HEK293T (cell line): ENCODE data around the gene EVA1A.

Source experiments
- CTCF ChIA-PET: fragments of 350-600 bp; formaldehyde crosslinking; extraction: SDS; loops from one replicate; lab custom pipeline; 2021; ENCODE audit warnings: antibody characterized with exemption, inconsistent platforms; lab: Yijun Ruan, JAX
- POLR2A ChIA-PET: fragments of 350-600 bp; formaldehyde crosslinking; extraction: SDS; loops from one replicate; lab custom pipeline; 2020; ENCODE audit warnings: antibody characterized with exemption, inconsistent platforms; lab: Yijun Ruan, JAX
- DNase-seq: peaks from one replicate; pipeline ENCODE4 v3.0.0; 2012; ENCODE audit warnings: mixed read lengths; ENCODE audit errors: extremely low spot score
- ARNT ChIP-seq: fragments of 450-650 bp; IDR thresholded peaks from 2 replicates; pipeline ENCODE4 v1.6.1; 2017; ENCODE audit warnings: mild to moderate bottlenecking
- BHLHE40 ChIP-seq: fragments of 450-650 bp; IDR thresholded peaks from 2 replicates; pipeline ENCODE4 v1.6.1; 2016; ENCODE audit warnings: mild to moderate bottlenecking, moderate library complexity, borderline replicate concordance
- CTBP1 ChIP-seq: fragments of 450-650 bp; IDR thresholded peaks from 2 replicates; pipeline ENCODE4 v1.6.1; 2016; ENCODE audit warnings: borderline replicate concordance
- ELF4 ChIP-seq: fragments of 450-650 bp; IDR thresholded peaks from 2 replicates; pipeline ENCODE4 v1.6.1; 2017; ENCODE audit warnings: antibody characterized with exemption
- FOXA1 ChIP-seq: fragments of 450-650 bp; IDR thresholded peaks from 2 replicates; pipeline ENCODE4 v1.6.1; 2016; ENCODE audit warnings: mild to moderate bottlenecking
- FOXK2 ChIP-seq: fragments of 450-650 bp; IDR thresholded peaks from 2 replicates; pipeline ENCODE4 v1.6.1; 2016; ENCODE audit warnings: mild to moderate bottlenecking
- FOXM1 ChIP-seq: fragments of 450-650 bp; IDR thresholded peaks from 2 replicates; pipeline ENCODE4 v1.6.1; 2017; ENCODE audit warnings: mild to moderate bottlenecking, borderline replicate concordance
- HDGF ChIP-seq: fragments of 450-650 bp; IDR thresholded peaks from 2 replicates; pipeline ENCODE4 v1.6.1; 2017; ENCODE audit warnings: antibody characterized with exemption, borderline replicate concordance
- L3MBTL2 ChIP-seq: fragments of 450-650 bp; conservative IDR thresholded peaks from 2 replicates; pipeline ENCODE4 v1.6.1; 2016; ENCODE audit warnings: mild to moderate bottlenecking
- LEF1 ChIP-seq: fragments of 450-650 bp; IDR thresholded peaks from 2 replicates; pipeline ENCODE4 v1.6.1; 2017; ENCODE audit warnings: mild to moderate bottlenecking, borderline replicate concordance
- NFRKB ChIP-seq: fragments of 450-650 bp; IDR thresholded peaks from 2 replicates; pipeline ENCODE4 v1.6.1; 2016; ENCODE audit warnings: mild to moderate bottlenecking, moderate library complexity
- PKNOX1 ChIP-seq: fragments of 450-650 bp; IDR thresholded peaks from 2 replicates; pipeline ENCODE4 v1.6.1; 2016
- SP1 ChIP-seq: fragments of 450-650 bp; IDR thresholded peaks from 2 replicates; pipeline ENCODE4 v1.6.1; 2017
- SUZ12 ChIP-seq: fragments of 450-650 bp; IDR thresholded peaks from 2 replicates; pipeline ENCODE4 v1.6.1; 2016; ENCODE audit warnings: mild to moderate bottlenecking
- TARDBP ChIP-seq: fragments of 450-650 bp; IDR thresholded peaks from 2 replicates; pipeline ENCODE4 v1.6.1; 2016
- ZNF384 ChIP-seq: fragments of 450-650 bp; IDR thresholded peaks from 2 replicates; pipeline ENCODE4 v1.6.1; 2016

The EVA1A gene

DNA sequence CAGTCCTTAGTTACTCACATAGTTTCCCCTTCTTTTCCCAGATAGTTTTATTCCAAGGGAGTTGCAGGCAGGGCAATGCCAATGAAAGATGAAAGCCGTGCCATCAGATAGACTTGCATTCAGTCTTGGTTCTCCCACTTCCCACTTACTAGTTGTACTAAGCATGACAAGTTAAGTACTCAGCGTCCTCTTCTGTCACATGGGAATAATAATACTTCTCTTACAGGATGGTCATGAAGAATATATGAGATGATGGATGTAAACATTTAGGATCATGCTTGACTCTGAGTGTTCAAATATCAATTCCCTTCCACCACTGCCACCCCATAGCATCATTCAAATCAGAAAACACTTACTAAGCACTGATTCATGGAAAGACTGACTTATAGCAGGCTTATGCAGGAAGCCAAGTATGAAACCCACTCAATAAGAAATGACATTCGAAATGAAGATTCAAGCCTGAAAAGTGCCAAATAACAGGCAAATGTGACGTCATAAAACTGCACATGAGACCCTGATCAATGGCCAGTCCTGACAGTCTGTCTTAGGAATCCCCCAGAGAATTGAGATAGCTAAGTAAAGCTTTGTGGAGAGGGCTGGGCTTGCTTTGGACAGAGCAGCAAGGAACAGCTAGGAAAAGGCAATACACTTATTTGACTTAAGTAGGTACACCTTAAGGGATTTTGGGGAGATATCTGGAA lies 11.1 kb upstream of the EVA1A start:
- TF ChIP-seq FOXA1 (no peak), BHLHE40 (no peak), HDGF (no peak), ZNF384 (no peak), SUZ12 (no peak), FOXM1 (no peak), ARNT (no peak), ELF4 (no peak), LEF1 (no peak)
- DNase-seq, result no peak
- ChIA-PET CTCF (no interaction called here), POLR2A (no interaction called here)

- POLR2A ChIA-PET, result interaction anchor here (1.0 kb wide), 1 partner anchor 11 kb away, joined by 3 read pairs; no protein-coding TSS in a partner anchor
- TF ChIP-seq FOXA1 (no peak), CTBP1 (no peak), SP1 (no peak), ARNT (no peak), FOXK2 (no peak), BHLHE40 (no peak)
- CTCF ChIA-PET, result no interaction called here
- no peak for DNase-seq
Observed at GRCh38 chr2:75570948-75571729, 10.4 kb upstream of the EVA1A start.

GRCh38 chr2:75570024-75570947 lies 9.5 kb upstream of the EVA1A start:
- ChIA-PET CTCF (no interaction called here), POLR2A (interaction anchor here (1.0 kb wide), 1 partner anchor 10 kb away, joined by 3 read pairs; no protein-coding TSS in a partner anchor)
- no peak for TF ChIP-seq CTBP1
- TF ChIP-seq SP1, result no peak
- no peak for TF ChIP-seq BHLHE40
- no peak for DNase-seq

DNA sequence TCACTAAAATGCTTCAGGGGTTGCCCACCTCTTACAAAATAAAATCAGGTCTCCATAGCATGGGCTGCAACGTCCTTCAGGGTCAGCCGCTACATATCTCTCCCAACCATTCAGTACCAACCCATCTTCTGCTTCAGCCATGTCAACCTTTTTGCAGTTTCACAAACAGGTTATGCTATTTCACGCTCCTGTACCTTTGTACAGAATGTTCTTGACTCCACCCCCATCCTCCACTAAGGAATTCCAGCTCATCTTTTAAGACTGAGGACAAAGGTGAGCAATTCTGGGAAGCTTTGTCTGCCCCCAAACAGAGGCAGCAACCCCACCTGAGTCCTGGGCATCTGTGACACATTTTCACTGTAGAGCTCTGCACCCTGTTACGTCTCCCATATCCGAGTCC lies 8.8 kb upstream of the EVA1A start:
- POLR2A ChIA-PET, result no interaction called here
- CTCF ChIA-PET, result no interaction called here
- TF ChIP-seq FOXK2, result no peak
- TF ChIP-seq PKNOX1, result no peak
- TF ChIP-seq BHLHE40, result no peak
- TF ChIP-seq ARNT, result no peak
- TF ChIP-seq TARDBP, result no peak
- TF ChIP-seq HDGF, result no peak
- TF ChIP-seq L3MBTL2, result no peak
- TF ChIP-seq FOXA1, result no peak
- TF ChIP-seq ELF4, result no peak
- no peak for TF ChIP-seq ZNF384
- TF ChIP-seq FOXM1, result no peak

DNA sequence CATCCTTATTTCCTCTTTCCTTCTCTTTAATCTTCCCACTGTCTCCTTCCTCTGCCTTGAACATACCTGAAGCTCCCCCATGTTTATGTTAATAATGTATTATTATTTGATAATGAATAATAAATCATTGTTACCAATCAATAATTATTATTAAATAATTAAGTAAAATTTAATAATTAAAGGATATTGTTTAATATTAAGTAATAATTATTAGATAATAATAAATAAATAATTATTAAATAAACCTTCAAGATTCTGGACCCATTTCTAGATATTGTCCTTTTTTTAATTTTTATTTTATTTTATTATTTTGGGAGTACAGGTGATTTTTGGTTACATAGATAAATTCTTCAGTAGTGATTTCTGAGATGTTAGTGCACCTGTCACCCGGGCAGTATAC lies 7.4 kb upstream of the EVA1A start:
- ChIA-PET POLR2A (no interaction called here), CTCF (no interaction called here)
- TF ChIP-seq SP1 (no peak), ELF4 (no peak), HDGF (no peak), NFRKB (no peak), TARDBP (no peak), FOXM1 (no peak), FOXK2 (no peak), CTBP1 (no peak), PKNOX1 (no peak), L3MBTL2 (no peak), ARNT (no peak)
- no peak for DNase-seq

More for the DNA sequence above, 8.8 kb upstream of the EVA1A start:
- no peak for DNase-seq
